ENCODE measurements around the gene SCN7A. TPM values are rescaled to one million over a fixed set of nuclear protein-coding genes. Genes with fewer than 3 reads are reported as not detected.

The SCN7A gene
- total RNA-seq, 1 experiment from 2014 or later: 0.17 TPM

GRCh38 chr2:166364476-166365161 lies 129.4 kb downstream of the SCN7A start (continued):
- TF ChIP-seq HMGXB4 (CRISPR knock-in tag; IDR thresholded peaks at IDR 0.05): no peak
- TF ChIP-seq AR (CRISPR knock-in tag; IDR thresholded peaks at IDR 0.05): no peak
- no peak for TF ChIP-seq FOXP4 (CRISPR knock-in tag; IDR thresholded peaks at IDR 0.05)
- no peak for TF ChIP-seq ATF3 (CRISPR knock-in tag; conservative IDR thresholded peaks at IDR 0.05)
- no peak for TF ChIP-seq ZNF396 (CRISPR knock-in tag; IDR thresholded peaks at IDR 0.05; ENCODE audit: borderline replicate concordance)

GRCh38 chr2:166361351-166362153 lies 132.5 kb downstream of the SCN7A start:
- Mint-ChIP-seq H3K4me1 (peaks cover 16% of the 10 kb centered on the region), H3K9me3 (no peaks in the 10 kb centered on the region), H3K27ac (no peak overlapping the region), H3K4me3 (no peak overlapping the region), H3K27me3 (ENCODE audit: low read depth) (no peaks in the 10 kb centered on the region), H3K36me3 (no peaks in the 10 kb centered on the region)
- ATAC-seq (peak; percentile 82), DNase-seq (ENCODE audit: low spot score) (no peak)
- CTCF ChIA-PET: interaction anchor here (0.6 to 1.5 kb wide), 8 partner anchors 10 to 335 kb away, joined by 3 to 13 read pairs (median 4); partner anchors contain the start of gene SCN9A
- POLR2A ChIA-PET: no interaction called here
- TF ChIP-seq ELF4 (CRISPR knock-in tag; IDR thresholded peaks at IDR 0.05; ENCODE audit: low read depth) (no peak), E2F5 (CRISPR knock-in tag; IDR thresholded peaks at IDR 0.05) (no peak), ZNF416 (CRISPR knock-in tag; IDR thresholded peaks at IDR 0.05) (no peak), FOXJ3 (CRISPR knock-in tag; IDR thresholded peaks at IDR 0.05; ENCODE audit: borderline replicate concordance) (no peak), IRF1 (CRISPR knock-in tag; IDR thresholded peaks at IDR 0.05) (no peak), SMAD3 (CRISPR knock-in tag; IDR thresholded peaks at IDR 0.05; ENCODE audit: borderline replicate concordance) (no peak), SOX15 (CRISPR knock-in tag; IDR thresholded peaks at IDR 0.05) (no peak), ZNF281 (CRISPR knock-in tag; IDR thresholded peaks at IDR 0.05) (no peak), NR3C1 (CRISPR knock-in tag; conservative IDR thresholded peaks at IDR 0.05; ENCODE audit: low read depth) (no peak), NR1H2 (CRISPR knock-in tag; IDR thresholded peaks at IDR 0.05) (no peak), ATF6 (CRISPR knock-in tag; IDR thresholded peaks at IDR 0.05) (no peak), ERG (CRISPR knock-in tag; IDR thresholded peaks at IDR 0.05) (no peak)

Measured in WTC11 (cell line).